ENCODE measurements around the gene DNAJA3.

The DNAJA3 gene

GRCh38 chr16:4377573-4378154, 48.0 kb upstream of the DNAJA3 start:
- no peaks in the 10 kb centered on the region for H3K27me3 ChIP-seq (replicated peaks; ENCODE audit: insufficient read depth, low read length)
- H3K4me2 ChIP-seq (ENCODE audit: low read depth, low read length): no peak overlapping the region
- no peaks in the 10 kb centered on the region; the same call in 1 of the 2 replicates for H3K79me2 ChIP-seq (ENCODE audit: low read length)
- H4K20me1 ChIP-seq (ENCODE audit: insufficient read depth, low read length): no peaks in the 10 kb centered on the region
- no peaks in the 10 kb centered on the region for H3F3A ChIP-seq (ENCODE audit: insufficient read depth, low read length)
- TF ChIP-seq EZH2phosphoT487 (IDR thresholded peaks at IDR 0.05; ENCODE audit: low read length) (no peak), EZH2 (optimal IDR thresholded peaks at IDR 0.05; ENCODE audit: low read depth, low read length) (no peak), CTCF (IDR thresholded peaks at IDR 0.05; ENCODE audit: low read length) (no peak)
- no peak for DNase-seq
- H3K9me2 ChIP-seq (replicated peaks; ENCODE audit: insufficient read depth, low read length): no peaks in the 10 kb centered on the region
- no peak overlapping the region for H3K4me3 ChIP-seq (ENCODE audit: low read length)
- no peak overlapping the region for H3K27ac ChIP-seq (ENCODE audit: low read length)
- no peak overlapping the region for H2AFZ ChIP-seq (ENCODE audit: low read length)
- H3K36me3 ChIP-seq (replicated peaks; ENCODE audit: insufficient read depth, low read length): no peaks in the 10 kb centered on the region
- H3K9me3 ChIP-seq (replicated peaks; ENCODE audit: insufficient read depth, low read length): no peaks in the 10 kb centered on the region
- H3K9ac ChIP-seq (ENCODE audit: low read length): no peak overlapping the region
- no peaks in the 10 kb centered on the region for H3K4me1 ChIP-seq (ENCODE audit: low read length)

- H4K20me1 ChIP-seq (ENCODE audit: insufficient read depth, low read length): no peaks in the 10 kb centered on the region
- no peak overlapping the region for H3K4me2 ChIP-seq (ENCODE audit: low read depth, low read length)
- no peak overlapping the region for H3K27ac ChIP-seq (ENCODE audit: low read length)
- no peak overlapping the region for H3K4me3 ChIP-seq (ENCODE audit: low read length)
- no peaks in the 10 kb centered on the region; the same call in 1 of the 2 replicates for H3K79me2 ChIP-seq (ENCODE audit: low read length)
- no peaks in the 10 kb centered on the region for H3K4me1 ChIP-seq (ENCODE audit: low read length)
- H3K9me3 ChIP-seq (replicated peaks; ENCODE audit: insufficient read depth, low read length): no peaks in the 10 kb centered on the region
- no peak for DNase-seq
- H3K9ac ChIP-seq (ENCODE audit: low read length): no peak overlapping the region
- H2AFZ ChIP-seq (ENCODE audit: low read length): no peak overlapping the region
- no peak for TF ChIP-seq EZH2phosphoT487 (IDR thresholded peaks at IDR 0.05; ENCODE audit: low read length)
- TF ChIP-seq CTCF (IDR thresholded peaks at IDR 0.05; ENCODE audit: low read length): no peak
- TF ChIP-seq EZH2 (optimal IDR thresholded peaks at IDR 0.05; ENCODE audit: low read depth, low read length): no peak
- H3F3A ChIP-seq (ENCODE audit: insufficient read depth, low read length): no peaks in the 10 kb centered on the region
- H3K9me2 ChIP-seq (replicated peaks; ENCODE audit: insufficient read depth, low read length): no peaks in the 10 kb centered on the region
- no peaks in the 10 kb centered on the region for H3K36me3 ChIP-seq (replicated peaks; ENCODE audit: insufficient read depth, low read length)
- H3K27me3 ChIP-seq (replicated peaks; ENCODE audit: insufficient read depth, low read length): no peaks in the 10 kb centered on the region
Observed at GRCh38 chr16:4378161-4378666, 47.5 kb upstream of the DNAJA3 start.

- no peak for DNase-seq
- no peaks in the 10 kb centered on the region for H3F3A ChIP-seq (ENCODE audit: insufficient read depth, low read length)
- TF ChIP-seq CTCF (IDR thresholded peaks at IDR 0.05; ENCODE audit: low read length) (no peak), EZH2phosphoT487 (IDR thresholded peaks at IDR 0.05; ENCODE audit: low read length) (no peak), EZH2 (optimal IDR thresholded peaks at IDR 0.05; ENCODE audit: low read depth, low read length) (no peak)
- H4K20me1 ChIP-seq (ENCODE audit: insufficient read depth, low read length): no peaks in the 10 kb centered on the region
- H3K9me2 ChIP-seq (replicated peaks; ENCODE audit: insufficient read depth, low read length): no peaks in the 10 kb centered on the region
- H3K9ac ChIP-seq (ENCODE audit: low read length): no peak overlapping the region
- no peak overlapping the region for H3K27ac ChIP-seq (ENCODE audit: low read length)
- no peak overlapping the region for H3K4me3 ChIP-seq (ENCODE audit: low read length)
- no peak overlapping the region for H3K4me2 ChIP-seq (ENCODE audit: low read depth, low read length)
- H3K4me1 ChIP-seq (ENCODE audit: low read length): no peaks in the 10 kb centered on the region
- H3K27me3 ChIP-seq (replicated peaks; ENCODE audit: insufficient read depth, low read length): no peaks in the 10 kb centered on the region
- no peaks in the 10 kb centered on the region; the same call in 1 of the 2 replicates for H3K79me2 ChIP-seq (ENCODE audit: low read length)
- no peak overlapping the region for H2AFZ ChIP-seq (ENCODE audit: low read length)
- H3K9me3 ChIP-seq (replicated peaks; ENCODE audit: insufficient read depth, low read length): no peaks in the 10 kb centered on the region
- H3K36me3 ChIP-seq (replicated peaks; ENCODE audit: insufficient read depth, low read length): no peaks in the 10 kb centered on the region
Observed at GRCh38 chr16:4378999-4379690, 46.5 kb upstream of the DNAJA3 start.

Measured in MM.1S (cell line).